ENCODE measurements around the gene KCNN3.

- TF ChIP-seq CTCF (IDR thresholded peaks at IDR 0.05; ENCODE audit: low read length) (no peak), EZH2 (optimal IDR thresholded peaks at IDR 0.05; ENCODE audit: low read depth, low read length) (no peak)
Observed at GRCh38 chr1:154838461-154838860, 31.6 kb downstream of the KCNN3 start.
